ENCODE results near the gene TMEM37.

Gene TMEM37

GRCh38 chr2:119461811-119462210 is 30.2 kb downstream of the TMEM37 start:
- DNase-seq: no peak

- DNase-seq: no peak
Measured at GRCh38 chr2:119462574-119462973, 30.9 kb downstream of the TMEM37 start.

- no peak for DNase-seq
Measured at GRCh38 chr2:119463136-119463535, 31.5 kb downstream of the TMEM37 start.

GRCh38 chr2:119463990-119464389 is 32.3 kb downstream of the TMEM37 start:
- no peak for DNase-seq

GRCh38 chr2:119464981-119465380 is 33.3 kb downstream of the TMEM37 start:
- no peak for DNase-seq

- DNase-seq: no peak
Measured at GRCh38 chr2:119465687-119466086, 34.0 kb downstream of the TMEM37 start.

GRCh38 chr2:119466373-119466772 is 34.7 kb downstream of the TMEM37 start:
- no peak for DNase-seq

- no peak for DNase-seq
Measured at GRCh38 chr2:119468154-119468955, 36.7 kb downstream of the TMEM37 start.

GRCh38 chr2:119469131-119469530 is 37.5 kb downstream of the TMEM37 start:
- no peak for DNase-seq

- DNase-seq: no peak
Measured at GRCh38 chr2:119469661-119470297, 38.1 kb downstream of the TMEM37 start.

- no peak for DNase-seq
Measured at GRCh38 chr2:119472749-119473148, 41.1 kb downstream of the TMEM37 start.

- DNase-seq: no peak
Measured at GRCh38 chr2:119473621-119474370, 42.1 kb downstream of the TMEM37 start.

- no peak for DNase-seq
Measured at GRCh38 chr2:119474371-119475224, 42.9 kb downstream of the TMEM37 start.

- no peak for DNase-seq
Measured at GRCh38 chr2:119475225-119475856, 43.7 kb downstream of the TMEM37 start.

GRCh38 chr2:119475857-119476244 is 44.2 kb downstream of the TMEM37 start:
- DNase-seq: no peak

- DNase-seq: no peak
Measured at GRCh38 chr2:119476301-119477112, 44.9 kb downstream of the TMEM37 start.

GRCh38 chr2:119477113-119477505 is 45.5 kb downstream of the TMEM37 start:
- DNase-seq: no peak

- no peak for DNase-seq
Measured at GRCh38 chr2:119478188-119478977, 46.7 kb downstream of the TMEM37 start.

GRCh38 chr2:119478978-119479295 is 47.3 kb downstream of the TMEM37 start:
- DNase-seq: no peak

- no peak for DNase-seq
Measured at GRCh38 chr2:119480184-119480583, 48.5 kb downstream of the TMEM37 start.

GRCh38 chr2:119480718-119481142 is 49.1 kb downstream of the TMEM37 start:
- no peak for DNase-seq

Data from effector CD4-positive, alpha-beta T cell (primary cell).